Kidney capillary endothelial cell (primary cell): ENCODE results near the gene TMEM30B.
"Not testable (repeated sequence)": the region's sequence is repeated elsewhere in the genome, so short reads cannot be mapped to it uniquely, and the experiment has no call there.

Experiments used
- DNase-seq: peaks from one replicate; pipeline ENCODE4 v3.0.0-alpha.2; 2018; ENCODE audit warnings: low spot score

TMEM30B gene

GRCh38 chr14:61281186-61281947 is at the start of gene TMEM30B:
Gene TMEM30B (minus strand): TSS chr14:61281338. CDS start chr14:61281147, 191 bp downstream.
- DNase-seq, result no peak

- DNase-seq, result no peak
Measured at GRCh38 chr14:61330511-61330910, 49.4 kb upstream of the TMEM30B start.

- no peak for DNase-seq
Measured at GRCh38 chr14:61329478-61330051, 48.4 kb upstream of the TMEM30B start.

GRCh38 chr14:61328626-61329262 is 47.6 kb upstream of the TMEM30B start:
- no peak for DNase-seq

- DNase-seq, result peak; percentile 89
Measured at GRCh38 chr14:61326847-61327246, 45.7 kb upstream of the TMEM30B start.

GRCh38 chr14:61326146-61326545 is 45.0 kb upstream of the TMEM30B start:
- DNase-seq, result no peak

- DNase-seq, result no peak
Measured at GRCh38 chr14:61325166-61325565, 44.0 kb upstream of the TMEM30B start.

GRCh38 chr14:61323970-61324369 is 42.8 kb upstream of the TMEM30B start:
- no peak for DNase-seq

- DNase-seq, result peak; percentile 65
Measured at GRCh38 chr14:61322799-61323290, 41.7 kb upstream of the TMEM30B start.

GRCh38 chr14:61322011-61322798 is 41.1 kb upstream of the TMEM30B start:
- no peak for DNase-seq

GRCh38 chr14:61321385-61322010 is 40.4 kb upstream of the TMEM30B start, which contains the start of gene PRKCH:
Gene PRKCH (plus strand): TSS chr14:61321579. CDS start chr14:61322102, 523 bp downstream.
- peak; percentile 83 for DNase-seq

- DNase-seq, result peak; percentile 73
Measured at GRCh38 chr14:61320806-61321384, 39.8 kb upstream of the TMEM30B start.

GRCh38 chr14:61320170-61320569 is 39.0 kb upstream of the TMEM30B start:
- DNase-seq, result not testable (repeated sequence)

- DNase-seq, result no peak
Measured at GRCh38 chr14:61319706-61320105, 38.6 kb upstream of the TMEM30B start.

GRCh38 chr14:61319086-61319485 is 37.9 kb upstream of the TMEM30B start:
- DNase-seq, result no peak

- DNase-seq, result no peak
Measured at GRCh38 chr14:61315313-61315712, 34.2 kb upstream of the TMEM30B start.

- not testable (repeated sequence) for DNase-seq
Measured at GRCh38 chr14:61308701-61309100, 27.6 kb upstream of the TMEM30B start.

- DNase-seq, result peak; percentile 93
Measured at GRCh38 chr14:61308198-61308597, 27.1 kb upstream of the TMEM30B start.

- DNase-seq, result no peak
Measured at GRCh38 chr14:61304688-61305087, 23.6 kb upstream of the TMEM30B start.

GRCh38 chr14:61300754-61301153 is 19.6 kb upstream of the TMEM30B start:
- no peak for DNase-seq

GRCh38 chr14:61300209-61300608 is 19.1 kb upstream of the TMEM30B start:
- DNase-seq, result no peak
